Fibroblast of lung (primary cell): Measurements from ENCODE around the gene TATDN2.

Experiments used
- CTCF ChIP-seq, 2 donors: IDR thresholded peaks in 1 of 2; conservative IDR thresholded peaks in 1 of 2; 1 replicate in 1 of 2; 2 replicates in 1 of 2; pipeline ENCODE4 v1.5.1; 2011 to 2012; ENCODE audit warnings: low read length in 2 of 2, control low read depth in 1 of 2, inconsistent platforms in 1 of 2, low read depth in 1 of 2, mild to moderate bottlenecking in 1 of 2
- EZH2 ChIP-seq: IDR thresholded peaks from 2 replicates; pipeline ENCODE4 v1.5.1; 2012; ENCODE audit warnings: low read length, control low read depth, mild to moderate bottlenecking; ENCODE audit errors: missing control alignments

DNA sequence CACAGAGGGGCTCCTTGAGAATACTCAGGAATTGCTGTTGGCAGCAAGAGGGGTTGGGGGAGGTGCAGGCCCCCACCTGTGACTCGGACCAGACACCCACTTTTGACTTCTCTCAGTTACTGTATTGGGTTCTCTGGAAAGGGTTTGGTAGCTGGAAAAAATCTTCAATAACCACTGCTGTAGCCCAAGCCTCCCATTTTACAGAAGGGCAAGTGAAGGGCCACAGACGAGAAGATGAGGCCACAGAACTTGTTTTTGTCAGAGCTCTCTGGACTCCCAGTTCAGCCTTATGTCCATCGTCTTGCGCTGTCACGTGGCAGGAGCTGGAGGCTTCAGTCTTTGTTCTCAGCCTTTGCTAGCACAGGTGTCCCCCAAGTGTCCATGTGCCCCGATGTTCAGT is 12.7 kb upstream of the TATDN2 start:
- TF ChIP-seq EZH2 (no peak), CTCF (conservative IDR thresholded peaks at IDR 0.05 in 1 of 2, IDR thresholded peaks at IDR 0.05 in 1 of 2; ENCODE audit: low read depth in 1 of 2, low read length in 2 of 2) (no peak)
